ENCODE results near the gene STK11IP. TPM values are rescaled to one million over a fixed set of nuclear protein-coding genes. Genes with fewer than 3 reads are reported as not detected.
A peak's percentile ranks its signal among the peaks of the same experiment; 100 is the strongest.

Gene STK11IP
- polyA plus RNA-seq, 5 donors: 20.3 to 29.7 (median 26.2) TPM

GRCh38 chr2:219575566-219576504 is 21.8 kb upstream of the STK11IP start:
- no peak for DNase-seq

- DNase-seq: peak; percentile 52 to 61
Measured at GRCh38 chr2:219576505-219577388, 20.9 kb upstream of the STK11IP start.

GRCh38 chr2:219578811-219579613 is 18.6 kb upstream of the STK11IP start:
- no peak for DNase-seq

GRCh38 chr2:219581346-219581745 is 16.3 kb upstream of the STK11IP start:
- DNase-seq: no peak

GRCh38 chr2:219591091-219591490 is 6.6 kb upstream of the STK11IP start:
- DNase-seq: no peak

- DNase-seq: peak; percentile 41 to 65
Measured at GRCh38 chr2:219592736-219593135, 4.9 kb upstream of the STK11IP start.

- no peak for DNase-seq
Measured at GRCh38 chr2:219593154-219593553, 4.5 kb upstream of the STK11IP start.

GRCh38 chr2:219595256-219595655 is 2.4 kb upstream of the STK11IP start:
- peak; percentile 72 to 77 for DNase-seq

GRCh38 chr2:219596954-219597551 is 604 bp upstream of the STK11IP start:
- DNase-seq: no peak

- no peak for DNase-seq
Measured at GRCh38 chr2:219598308-219599078, 836 bp downstream of the STK11IP start.

GRCh38 chr2:219603771-219604170 is 6.1 kb downstream of the STK11IP start:
- no peak for DNase-seq

- no peak for DNase-seq
Measured at GRCh38 chr2:219605607-219605954, 7.9 kb downstream of the STK11IP start.

- DNase-seq: no peak
Measured at GRCh38 chr2:219607931-219608330, 10.3 kb downstream of the STK11IP start.

GRCh38 chr2:219608399-219608964 is 10.8 kb downstream of the STK11IP start:
- DNase-seq: no peak

- DNase-seq: no peak
Measured at GRCh38 chr2:219609149-219609750, 11.6 kb downstream of the STK11IP start.

- no peak for DNase-seq
Measured at GRCh38 chr2:219611306-219611705, 13.6 kb downstream of the STK11IP start.

- no peak for DNase-seq
Measured at GRCh38 chr2:219611866-219612576, 14.4 kb downstream of the STK11IP start.

- no peak for DNase-seq
Measured at GRCh38 chr2:219612577-219613286, 15.1 kb downstream of the STK11IP start.
